MM.1S (cell line): ENCODE results near the gene NPC1.

Experiments used
- DNase-seq: peaks from one replicate; pipeline ENCODE4 v3.0.0-alpha.2; 2015
- H2AFZ ChIP-seq: fragments of 300-600 bp; sonication (generic); 2 replicates; pipeline ENCODE4 v1.6.0; 2016; ENCODE audit warnings: antibody characterized with exemption, low read length
- H3F3A ChIP-seq: fragments of 300-600 bp; sonication (generic); 2 replicates; pipeline ENCODE4 v1.6.1; 2016; ENCODE audit warnings: mild to moderate bottlenecking, antibody characterized with exemption, low read length, moderate library complexity, mixed read lengths; ENCODE audit not compliant: insufficient read depth
- H3K27ac ChIP-seq: fragments of 300-600 bp; sonication (generic); 2 replicates; pipeline ENCODE4 v1.5.1; 2016; ENCODE audit warnings: mild to moderate bottlenecking, low read length
- H3K27me3 ChIP-seq: fragments of 300-600 bp; sonication (generic); replicated peaks from 2 replicates; pipeline ENCODE4 v1.6.0; 2016; ENCODE audit warnings: low read length; ENCODE audit not compliant: insufficient read depth
- H3K36me3 ChIP-seq: fragments of 300-600 bp; sonication (generic); replicated peaks from 2 replicates; pipeline ENCODE4 v1.6.1; 2016; ENCODE audit warnings: mild to moderate bottlenecking, low read length, mixed read lengths; ENCODE audit not compliant: insufficient read depth
- H3K4me1 ChIP-seq: fragments of 300-600 bp; sonication (generic); 2 replicates; pipeline ENCODE4 v1.6.1; 2016; ENCODE audit warnings: low read length, mixed read lengths
- H3K4me2 ChIP-seq: fragments of 300-600 bp; sonication (generic); 2 replicates; pipeline ENCODE4 v1.6.0; 2016; ENCODE audit warnings: low read depth, low read length
- H3K4me3 ChIP-seq: fragments of 300-600 bp; sonication (generic); 2 replicates; pipeline ENCODE4 v1.5.1; 2016; ENCODE audit warnings: low read length, mixed read lengths
- H3K79me2 ChIP-seq: fragments of 300-600 bp; sonication (generic); 2 replicates; pipeline ENCODE4 v1.6.1; 2016; ENCODE audit warnings: mixed run types, low read length, mixed read lengths
- H3K9ac ChIP-seq: fragments of 300-600 bp; sonication (generic); 2 replicates; pipeline ENCODE4 v1.6.1; 2016; ENCODE audit warnings: low read length, mixed read lengths
- H3K9me2 ChIP-seq: fragments of 300-600 bp; sonication (generic); replicated peaks from 2 replicates; pipeline ENCODE4 v1.6.1; 2016; ENCODE audit warnings: mild to moderate bottlenecking, low read length, mixed read lengths; ENCODE audit not compliant: insufficient read depth
- H3K9me3 ChIP-seq: fragments of 300-600 bp; sonication (generic); replicated peaks from 2 replicates; pipeline ENCODE4 v1.6.1; 2016; ENCODE audit warnings: mild to moderate bottlenecking, low read length, mixed read lengths; ENCODE audit not compliant: insufficient read depth
- H4K20me1 ChIP-seq: fragments of 300-600 bp; sonication (generic); 2 replicates; pipeline ENCODE4 v1.6.1; 2016; ENCODE audit warnings: mild to moderate bottlenecking, low read length, moderate library complexity, mixed read lengths; ENCODE audit not compliant: insufficient read depth
- EZH2 ChIP-seq: fragments of 300-600 bp; sonication (generic); optimal IDR thresholded peaks from 2 replicates; pipeline ENCODE3; 2017; ENCODE audit warnings: low read depth, mild to moderate bottlenecking, antibody characterized with exemption, low read length, mixed read lengths
- EZH2phosphoT487 ChIP-seq: fragments of 300-600 bp; sonication (generic); IDR thresholded peaks from 2 replicates; pipeline ENCODE4 v1.6.1; 2018; ENCODE audit warnings: antibody characterized with exemption, low read length
- TF ChIP-seq, protein P1 (sequence below): fragments of 300-600 bp; sonication (generic); IDR thresholded peaks from 2 replicates; pipeline ENCODE4 v1.5.1; 2016; ENCODE audit warnings: antibody characterized with exemption, low read length, mixed read lengths

Gene NPC1

DNA sequence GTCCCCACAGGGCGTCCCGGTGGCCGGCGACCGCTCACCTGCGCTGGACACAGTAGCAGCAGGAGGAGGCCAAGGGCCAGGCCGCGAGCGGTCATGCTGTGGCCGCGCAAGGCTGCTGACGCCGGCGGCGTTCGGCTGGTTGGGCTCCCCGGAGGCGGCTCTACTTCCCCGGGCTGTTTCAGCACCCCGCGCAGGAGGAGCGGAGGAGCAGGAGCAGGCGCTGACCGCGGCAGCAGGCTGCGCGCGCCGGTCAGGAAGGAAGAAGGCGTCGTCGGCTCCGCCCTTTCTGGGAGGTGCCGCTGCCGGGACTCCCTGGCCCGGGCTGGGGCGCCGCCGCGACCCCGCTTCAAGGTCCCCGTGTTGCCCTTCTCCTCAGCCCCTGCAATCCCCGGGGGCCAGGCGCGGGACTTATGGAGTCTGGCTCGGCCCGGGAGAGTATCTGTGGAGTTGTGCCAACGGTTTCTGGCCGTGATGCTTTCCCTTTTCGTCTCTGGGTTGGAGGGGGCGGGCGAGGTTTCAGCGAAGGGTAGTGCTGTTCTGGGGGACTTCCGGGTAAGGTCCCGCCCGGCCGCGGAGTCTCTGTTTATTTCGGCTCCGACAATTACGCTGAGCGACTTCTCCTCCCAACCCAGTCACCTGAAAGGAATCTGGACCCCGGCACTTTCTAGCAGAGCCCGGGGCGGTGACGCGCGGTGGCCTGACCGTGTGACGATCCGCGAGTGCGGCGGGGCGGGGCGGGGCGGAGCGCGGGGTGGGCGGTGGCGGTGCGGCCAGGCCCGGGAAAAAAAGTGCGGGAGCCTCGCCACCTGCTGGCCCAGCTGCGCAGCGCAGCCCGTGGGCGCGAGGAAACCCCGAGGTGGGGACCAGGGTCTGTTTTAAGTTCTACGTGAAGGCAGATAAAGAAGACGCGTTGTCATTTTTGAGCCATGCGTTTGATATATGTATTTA lies at the start of gene NPC1:
Gene NPC1, minus strand, starts transcription at position 258 of the 948 bp plus-strand sequence. Its CDS starts 163 bp downstream, at position 95.
- Histone ChIP-seq H3K27ac (peak within 1 kb of the TSS; percentile 95), H3K9me2 (no peaks in the 10 kb centered on the region), H3K79me2 (peaks cover 44% of the 10 kb centered on the region), H3K4me2 (peak within 1 kb of the TSS; percentile 92), H3K9me3 (no peaks in the 10 kb centered on the region), H3K4me3 (peak within 1 kb of the TSS; percentile 95), H3K9ac (peak within 1 kb of the TSS; percentile 97), H3K27me3 (no peaks in the 10 kb centered on the region), H3K36me3 (no peaks in the 10 kb centered on the region), H2AFZ (peak within 1 kb of the TSS; percentile 89), H4K20me1 (no peaks in the 10 kb centered on the region), H3K4me1 (peaks cover 12% of the 10 kb centered on the region; the same call in 1 of the 2 replicates), H3F3A (peaks cover 5% of the 10 kb centered on the region; the same call in 1 of the 2 replicates)
- peak; percentile 93 for DNase-seq
- TF ChIP-seq, protein P1, sequence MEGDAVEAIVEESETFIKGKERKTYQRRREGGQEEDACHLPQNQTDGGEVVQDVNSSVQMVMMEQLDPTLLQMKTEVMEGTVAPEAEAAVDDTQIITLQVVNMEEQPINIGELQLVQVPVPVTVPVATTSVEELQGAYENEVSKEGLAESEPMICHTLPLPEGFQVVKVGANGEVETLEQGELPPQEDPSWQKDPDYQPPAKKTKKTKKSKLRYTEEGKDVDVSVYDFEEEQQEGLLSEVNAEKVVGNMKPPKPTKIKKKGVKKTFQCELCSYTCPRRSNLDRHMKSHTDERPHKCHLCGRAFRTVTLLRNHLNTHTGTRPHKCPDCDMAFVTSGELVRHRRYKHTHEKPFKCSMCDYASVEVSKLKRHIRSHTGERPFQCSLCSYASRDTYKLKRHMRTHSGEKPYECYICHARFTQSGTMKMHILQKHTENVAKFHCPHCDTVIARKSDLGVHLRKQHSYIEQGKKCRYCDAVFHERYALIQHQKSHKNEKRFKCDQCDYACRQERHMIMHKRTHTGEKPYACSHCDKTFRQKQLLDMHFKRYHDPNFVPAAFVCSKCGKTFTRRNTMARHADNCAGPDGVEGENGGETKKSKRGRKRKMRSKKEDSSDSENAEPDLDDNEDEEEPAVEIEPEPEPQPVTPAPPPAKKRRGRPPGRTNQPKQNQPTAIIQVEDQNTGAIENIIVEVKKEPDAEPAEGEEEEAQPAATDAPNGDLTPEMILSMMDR: peak; percentile 62
- TF ChIP-seq EZH2phosphoT487: no peak

DNA sequence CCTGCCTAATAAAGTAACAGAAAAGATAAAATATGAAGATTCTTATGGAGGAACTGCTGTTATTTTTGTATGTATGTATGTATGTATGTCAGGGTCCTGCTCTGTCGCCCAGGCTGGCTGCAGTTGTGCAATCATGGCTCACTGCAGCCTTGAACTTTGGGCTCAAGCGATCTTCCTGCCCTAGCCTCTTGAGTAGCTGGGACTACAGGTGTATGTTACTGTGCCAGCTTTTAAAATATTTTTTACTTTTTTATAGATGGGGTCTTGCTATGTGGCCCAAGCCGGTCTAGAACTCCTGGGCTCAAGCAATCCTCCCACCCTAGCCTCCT lies 49.7 kb upstream of the NPC1 start:
- TF ChIP-seq, protein P1: no peak
- TF ChIP-seq EZH2phosphoT487 (no peak), EZH2 (no peak)
- no peaks in the 10 kb centered on the region for H3K9me3 ChIP-seq
- H3F3A ChIP-seq: no peaks in the 10 kb centered on the region
- H2AFZ ChIP-seq: no peak overlapping the region
- H3K9me2 ChIP-seq: no peaks in the 10 kb centered on the region
- H3K4me2 ChIP-seq: no peak overlapping the region
- no peaks in the 10 kb centered on the region for H4K20me1 ChIP-seq
- H3K27me3 ChIP-seq: no peaks in the 10 kb centered on the region
- no peak overlapping the region for H3K9ac ChIP-seq
- no peak for DNase-seq
- no peak overlapping the region for H3K4me3 ChIP-seq
- no peaks in the 10 kb centered on the region for H3K79me2 ChIP-seq
- H3K27ac ChIP-seq: no peak overlapping the region
- no peaks in the 10 kb centered on the region for H3K4me1 ChIP-seq
- H3K36me3 ChIP-seq: no peaks in the 10 kb centered on the region

DNA sequence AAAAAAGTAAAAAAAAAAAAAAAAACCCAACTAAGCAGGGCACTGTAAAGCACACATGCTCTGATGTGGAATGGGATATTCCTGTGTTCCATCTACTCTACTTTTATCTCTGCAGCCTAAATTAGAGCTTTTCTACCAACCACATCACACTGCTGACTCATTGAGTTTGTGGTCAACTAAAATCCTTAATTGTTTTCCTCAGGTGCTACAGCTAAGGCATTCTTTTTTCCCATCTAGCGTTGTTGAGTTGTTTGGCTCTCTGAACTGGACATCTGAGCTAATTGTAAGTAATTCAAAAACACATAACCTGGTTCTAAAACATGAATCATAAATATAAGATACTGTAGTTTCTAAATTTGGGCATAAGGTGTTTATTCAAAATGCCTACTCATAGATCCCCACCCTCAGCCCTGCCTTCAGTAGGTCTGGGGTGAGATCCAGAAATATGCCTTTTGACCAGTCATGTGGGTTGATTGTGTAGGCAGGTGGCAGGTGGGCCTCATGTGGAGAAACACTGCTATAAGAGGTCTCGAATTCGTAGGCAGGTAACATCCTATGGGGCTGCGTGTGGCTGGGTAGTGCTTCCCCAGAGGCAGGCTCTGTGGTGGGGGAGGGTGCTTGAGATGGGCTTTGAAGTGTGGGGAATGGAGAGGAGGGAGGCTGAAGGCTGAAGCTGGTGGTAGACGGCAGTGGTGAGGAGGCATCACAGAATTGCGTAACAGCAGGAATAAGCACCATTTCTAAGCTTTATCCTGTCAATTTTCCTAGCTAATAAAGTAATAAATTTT lies 49.2 kb upstream of the NPC1 start:
- Histone ChIP-seq H3K4me3 (no peak overlapping the region), H4K20me1 (no peaks in the 10 kb centered on the region), H3K27ac (no peak overlapping the region), H2AFZ (no peak overlapping the region), H3K9me2 (no peaks in the 10 kb centered on the region), H3K4me2 (no peak overlapping the region), H3K79me2 (no peaks in the 10 kb centered on the region), H3K9me3 (no peaks in the 10 kb centered on the region), H3F3A (no peaks in the 10 kb centered on the region), H3K9ac (no peak overlapping the region), H3K27me3 (no peaks in the 10 kb centered on the region), H3K36me3 (no peaks in the 10 kb centered on the region), H3K4me1 (no peaks in the 10 kb centered on the region)
- no peak for TF ChIP-seq EZH2
- TF ChIP-seq, protein P1: no peak
- no peak for TF ChIP-seq EZH2phosphoT487
- peak; percentile 13 for DNase-seq
